Neural cell (in vitro differentiated cells): ENCODE measurements around the gene YWHAQ. TPM values are rescaled to one million over a fixed set of nuclear protein-coding genes. Genes with fewer than 3 reads are reported as not detected.

Experiments
- H2AFZ ChIP-seq: fragments of 200-600, 300-800 bp; sonication (generic), shearing (Covaris generic); 2 replicates; pipeline ENCODE4 v1.6.0; 2014; ENCODE audit warnings: low read depth, mild to moderate bottlenecking, antibody characterized with exemption, low read length, moderate library complexity
- H3F3A ChIP-seq: fragments of 200-600 bp; shearing (Covaris generic); 2 replicates; pipeline ENCODE4 v1.6.1; 2016; ENCODE audit warnings: mild to moderate bottlenecking, moderate library complexity, mixed read lengths, antibody characterized with exemption, low read length; ENCODE audit not compliant: insufficient read depth, poor library complexity, severe bottlenecking
- H3K27ac ChIP-seq: fragments of 200-600, 300-800 bp; sonication (generic), shearing (Covaris generic); 2 replicates; pipeline ENCODE4 v1.5.1; 2014; ENCODE audit warnings: mild to moderate bottlenecking, low read length, moderate library complexity
- H3K27me3 ChIP-seq: fragments of 300-800, 200-600 bp; sonication (generic), shearing (Covaris generic); 2 replicates; pipeline ENCODE4 v1.6.0; 2014; ENCODE audit warnings: mild to moderate bottlenecking, low read depth, low read length, moderate library complexity; ENCODE audit not compliant: insufficient read depth
- H3K36me3 ChIP-seq: fragments of 300-800, 200-600 bp; sonication (generic), shearing (Covaris generic); 2 replicates; pipeline ENCODE4 v1.5.1; 2014; ENCODE audit warnings: mild to moderate bottlenecking, antibody characterized with exemption, low read length, moderate library complexity; ENCODE audit not compliant: insufficient read depth
- H3K4me2 ChIP-seq: fragments of 300-800, 200-600 bp; sonication (generic), shearing (Covaris generic); 2 replicates; pipeline ENCODE4 v1.6.0; 2014; ENCODE audit warnings: mild to moderate bottlenecking, low read length
- H3K4me3 ChIP-seq: fragments of 300-800, 200-600 bp; sonication (generic), shearing (Covaris generic); 2 replicates; pipeline ENCODE4 v1.5.1; 2014; ENCODE audit warnings: mild to moderate bottlenecking, low read length, moderate library complexity
- H3K79me2 ChIP-seq: fragments of 200-600 bp; shearing (Covaris generic); replicated peaks from 2 replicates; pipeline ENCODE4 v1.6.0; 2014; ENCODE audit warnings: mild to moderate bottlenecking, low read length, moderate library complexity; ENCODE audit not compliant: insufficient read depth
- H3K9ac ChIP-seq: fragments of 300-800, 200-600 bp; sonication (generic), shearing (Covaris generic); 2 replicates; pipeline ENCODE4 v1.6.1; 2016; ENCODE audit warnings: mild to moderate bottlenecking, low read length, mixed read lengths
- H3K9me2 ChIP-seq: fragments of 200-600 bp; shearing (Covaris generic); 2 replicates; pipeline ENCODE4 v1.6.1; 2016; ENCODE audit warnings: mild to moderate bottlenecking, low read length, mixed read lengths; ENCODE audit not compliant: insufficient read depth
- H3K9me3 ChIP-seq: fragments of 200-600, 300-800 bp; sonication (generic), shearing (Covaris generic); 2 replicates; pipeline ENCODE4 v1.6.1; 2016; ENCODE audit warnings: mild to moderate bottlenecking, mixed run types, low read length, moderate library complexity, mixed read lengths
- H4K20me1 ChIP-seq: fragments of 200-600 bp; shearing (Covaris generic); 2 replicates; pipeline ENCODE4 v1.6.1; 2016; ENCODE audit warnings: mild to moderate bottlenecking, mixed run types; ENCODE audit not compliant: insufficient read depth
- CTCF ChIP-seq: fragments of 450-650 bp; IDR thresholded peaks from 2 replicates; pipeline ENCODE4 v1.5.1; 2014; ENCODE audit warnings: antibody characterized with exemption, mild to moderate bottlenecking, moderate library complexity; ENCODE audit not compliant: poor library complexity, severe bottlenecking
- EP300 ChIP-seq: fragments of 450-650 bp; conservative IDR thresholded peaks from 2 replicates; pipeline ENCODE4 v1.6.1; 2014; ENCODE audit warnings: antibody characterized with exemption, mild to moderate bottlenecking, moderate library complexity; ENCODE audit not compliant: poor library complexity, severe bottlenecking
- EZH2 ChIP-seq: fragments of 200-600, 300-800 bp; shearing (Covaris generic), sonication (generic); IDR thresholded peaks from 2 replicates; pipeline ENCODE4 v1.6.1; 2014; ENCODE audit warnings: antibody characterized with exemption, low read length, borderline replicate concordance, mild to moderate bottlenecking; ENCODE audit not compliant: insufficient read depth, poor library complexity, severe bottlenecking
- MXI1 ChIP-seq: fragments of 450-650 bp; conservative IDR thresholded peaks from 2 replicates; pipeline ENCODE4 v1.6.1; 2014; ENCODE audit warnings: antibody characterized with exemption, mild to moderate bottlenecking; ENCODE audit not compliant: poor library complexity, severe bottlenecking
- POLR2AphosphoS5 ChIP-seq: IDR thresholded peaks from 2 replicates; pipeline ENCODE4 v1.6.1; 2012
- RAD21 ChIP-seq: fragments of 450-650 bp; conservative IDR thresholded peaks from 2 replicates; pipeline ENCODE4 v1.6.1; 2014; ENCODE audit warnings: antibody characterized with exemption, mild to moderate bottlenecking, moderate library complexity
- SMC3 ChIP-seq: fragments of 450-650 bp; conservative IDR thresholded peaks from 2 replicates; pipeline ENCODE4 v1.6.1; 2014; ENCODE audit warnings: antibody characterized with exemption, mild to moderate bottlenecking, moderate library complexity; ENCODE audit not compliant: poor library complexity
- TAF1 ChIP-seq: IDR thresholded peaks from 2 replicates; pipeline ENCODE4 v1.6.1; 2012; ENCODE audit warnings: low read depth
- polyA plus RNA-seq: library from polyadenylated mRNA; depleted of rRNA; stranded (reverse); fragments of >200 nt; gene quantifications from 2 replicates; pipeline ENCODE4 v1.2.3, GENCODE V29; 2014
- TF ChIP-seq, protein P1 (sequence below): IDR thresholded peaks from 2 replicates; pipeline ENCODE4 v1.6.1; 2012; ENCODE audit warnings: borderline replicate concordance

Gene YWHAQ
- polyA plus RNA-seq, 1 donor from 2014 or later: 1,446 TPM

GRCh38 chr2:9660154-9660553, 29.4 kb upstream of the YWHAQ start:
- no peaks in the 10 kb centered on the region for H3K36me3 ChIP-seq
- no peak overlapping the region for H3K27ac ChIP-seq
- H3K4me2 ChIP-seq: no peak overlapping the region
- no peak for TF ChIP-seq EP300
- TF ChIP-seq, protein P1, sequence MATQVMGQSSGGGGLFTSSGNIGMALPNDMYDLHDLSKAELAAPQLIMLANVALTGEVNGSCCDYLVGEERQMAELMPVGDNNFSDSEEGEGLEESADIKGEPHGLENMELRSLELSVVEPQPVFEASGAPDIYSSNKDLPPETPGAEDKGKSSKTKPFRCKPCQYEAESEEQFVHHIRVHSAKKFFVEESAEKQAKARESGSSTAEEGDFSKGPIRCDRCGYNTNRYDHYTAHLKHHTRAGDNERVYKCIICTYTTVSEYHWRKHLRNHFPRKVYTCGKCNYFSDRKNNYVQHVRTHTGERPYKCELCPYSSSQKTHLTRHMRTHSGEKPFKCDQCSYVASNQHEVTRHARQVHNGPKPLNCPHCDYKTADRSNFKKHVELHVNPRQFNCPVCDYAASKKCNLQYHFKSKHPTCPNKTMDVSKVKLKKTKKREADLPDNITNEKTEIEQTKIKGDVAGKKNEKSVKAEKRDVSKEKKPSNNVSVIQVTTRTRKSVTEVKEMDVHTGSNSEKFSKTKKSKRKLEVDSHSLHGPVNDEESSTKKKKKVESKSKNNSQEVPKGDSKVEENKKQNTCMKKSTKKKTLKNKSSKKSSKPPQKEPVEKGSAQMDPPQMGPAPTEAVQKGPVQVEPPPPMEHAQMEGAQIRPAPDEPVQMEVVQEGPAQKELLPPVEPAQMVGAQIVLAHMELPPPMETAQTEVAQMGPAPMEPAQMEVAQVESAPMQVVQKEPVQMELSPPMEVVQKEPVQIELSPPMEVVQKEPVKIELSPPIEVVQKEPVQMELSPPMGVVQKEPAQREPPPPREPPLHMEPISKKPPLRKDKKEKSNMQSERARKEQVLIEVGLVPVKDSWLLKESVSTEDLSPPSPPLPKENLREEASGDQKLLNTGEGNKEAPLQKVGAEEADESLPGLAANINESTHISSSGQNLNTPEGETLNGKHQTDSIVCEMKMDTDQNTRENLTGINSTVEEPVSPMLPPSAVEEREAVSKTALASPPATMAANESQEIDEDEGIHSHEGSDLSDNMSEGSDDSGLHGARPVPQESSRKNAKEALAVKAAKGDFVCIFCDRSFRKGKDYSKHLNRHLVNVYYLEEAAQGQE: no peak
- no peak for TF ChIP-seq EZH2
- TF ChIP-seq TAF1: no peak
- TF ChIP-seq SMC3: no peak
- no peak for TF ChIP-seq CTCF
- H2AFZ ChIP-seq: no peak overlapping the region
- H3K9me2 ChIP-seq: no peaks in the 10 kb centered on the region
- H3K4me3 ChIP-seq: no peak overlapping the region
- no peaks in the 10 kb centered on the region for H3K27me3 ChIP-seq
- no peaks in the 10 kb centered on the region for H3K79me2 ChIP-seq
- H3F3A ChIP-seq: no peaks in the 10 kb centered on the region
- no peaks in the 10 kb centered on the region for H4K20me1 ChIP-seq
- H3K9me3 ChIP-seq: no peaks in the 10 kb centered on the region
- H3K9ac ChIP-seq: no peak overlapping the region

GRCh38 chr2:9658972-9659371, 28.2 kb upstream of the YWHAQ start:
- TF ChIP-seq MXI1: no peak
- TF ChIP-seq POLR2AphosphoS5: no peak
- no peak for TF ChIP-seq EZH2
- no peak for TF ChIP-seq TAF1
- TF ChIP-seq CTCF: no peak
- no peak for TF ChIP-seq RAD21
- TF ChIP-seq EP300: no peak
- no peak for TF ChIP-seq SMC3
- TF ChIP-seq, protein P1: no peak
- H3K9ac ChIP-seq: no peak overlapping the region
- H3K9me2 ChIP-seq: no peaks in the 10 kb centered on the region
- H2AFZ ChIP-seq: no peak overlapping the region
- H3K27me3 ChIP-seq: no peaks in the 10 kb centered on the region
- H3F3A ChIP-seq: no peaks in the 10 kb centered on the region
- no peaks in the 10 kb centered on the region for H3K36me3 ChIP-seq
- H3K79me2 ChIP-seq: no peaks in the 10 kb centered on the region
- H4K20me1 ChIP-seq: no peaks in the 10 kb centered on the region
- no peaks in the 10 kb centered on the region for H3K9me3 ChIP-seq
- H3K4me3 ChIP-seq: no peak overlapping the region
- H3K4me2 ChIP-seq: no peak overlapping the region
- H3K27ac ChIP-seq: no peak overlapping the region
